PFSK-1 (cell line): ENCODE data around the gene OLFML2A.

ENCODE experiments used
- FOXP2 ChIP-seq: optimal IDR thresholded peaks from 2 replicates; pipeline ENCODE3; 2011; ENCODE audit warnings: borderline replicate concordance, control low read depth, inconsistent platforms; ENCODE audit not compliant: insufficient read depth; ENCODE audit errors: extremely low read length, extremely low read depth
- POLR2AphosphoS5 ChIP-seq: IDR thresholded peaks from 2 replicates; pipeline ENCODE4 v1.6.1; 2012; ENCODE audit warnings: low read depth, mild to moderate bottlenecking, control low read depth, low read length, moderate library complexity
- REST ChIP-seq, 2 experiments: IDR thresholded peaks; 2 replicates each; pipeline versions ENCODE4 v1.6.1 to v1.8.0; 2011 to 2012; ENCODE audit warnings: low read depth in 2 of 2, low read length in 2 of 2, control low read depth in 1 of 2, inconsistent platforms in 1 of 2, mild to moderate bottlenecking in 1 of 2, moderate library complexity in 1 of 2; ENCODE audit not compliant: insufficient read depth in 1 of 2
- SIN3A ChIP-seq: IDR thresholded peaks from 2 replicates; pipeline ENCODE4 v1.6.1; 2012; ENCODE audit warnings: mild to moderate bottlenecking, low read length, moderate library complexity, borderline replicate concordance; ENCODE audit not compliant: insufficient read depth
- TAF1 ChIP-seq: IDR thresholded peaks from 2 replicates; pipeline ENCODE4 v1.6.1; 2012; ENCODE audit warnings: low read length, control low read depth, borderline replicate concordance; ENCODE audit not compliant: insufficient read depth

OLFML2A gene

DNA sequence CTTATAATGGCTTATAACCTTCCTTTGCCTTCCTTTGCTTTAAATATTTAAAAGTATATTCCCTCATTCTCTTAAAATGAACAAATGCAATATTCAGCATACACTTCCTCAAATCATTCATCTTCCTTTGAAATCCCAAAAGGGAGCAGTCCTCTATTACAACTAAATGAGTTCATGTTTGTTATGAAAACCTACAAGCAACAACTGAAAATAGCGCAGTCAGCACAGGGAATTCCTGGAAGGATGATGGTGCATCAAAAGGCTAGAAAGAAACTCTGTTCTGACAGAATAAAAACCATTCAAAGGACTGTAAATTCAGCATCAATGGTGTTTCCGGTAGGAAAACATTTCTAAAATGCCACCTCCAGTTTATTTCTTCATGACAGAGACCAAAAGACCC is 9.1 kb upstream of the OLFML2A start:
- TF ChIP-seq SIN3A (0 out of 2 replicates have a peak, but pooled peaks have one; percentile 66), REST (IDR thresholded peaks at IDR 0.05; ENCODE audit: insufficient read depth in 1 of 2, low read depth in 2 of 2, low read length in 2 of 2) (no peak), POLR2AphosphoS5 (no peak), FOXP2 (no peak)

- TF ChIP-seq SIN3A (no peak), FOXP2 (no peak), POLR2AphosphoS5 (no peak), REST (IDR thresholded peaks at IDR 0.05; ENCODE audit: insufficient read depth in 1 of 2, low read depth in 2 of 2, low read length in 2 of 2) (no peak), TAF1 (no peak)
These were observed 8.6 kb upstream of the OLFML2A start for GRCh38 chr9:124768334-124768733.

GRCh38 chr9:124768750-124769548 is 8.0 kb upstream of the OLFML2A start:
- TF ChIP-seq SIN3A: no peak
- no peak for TF ChIP-seq REST (IDR thresholded peaks at IDR 0.05; ENCODE audit: insufficient read depth in 1 of 2, low read depth in 2 of 2, low read length in 2 of 2)
- no peak for TF ChIP-seq FOXP2
- TF ChIP-seq TAF1: no peak

- TF ChIP-seq TAF1: no peak
- TF ChIP-seq REST (IDR thresholded peaks at IDR 0.05; ENCODE audit: insufficient read depth in 1 of 2, low read depth in 2 of 2, low read length in 2 of 2): no peak
- no peak for TF ChIP-seq POLR2AphosphoS5
- TF ChIP-seq FOXP2: no peak
These were observed 7.2 kb upstream of the OLFML2A start for GRCh38 chr9:124769549-124770358.
